Activated naive CD8-positive, alpha-beta T cell treated with anti-CD3 and anti-CD28 coated beads, Interleukin-2, amount 50 U/mL, for 24 hours (primary cell): Measurements from ENCODE around the gene SLC39A11.
"Not testable (repeated sequence)": the region's sequence is repeated elsewhere in the genome, so short reads cannot be mapped to it uniquely, and the experiment has no call there.

Source experiments
- ATAC-seq: fragments of 150-1000 bp; cut with Tn5 transposase; one replicate; pipeline ENCODE4 v1.10.0; 2021
- DNase-seq: peaks from one replicate; pipeline ENCODE4 v3.0.0; 2021
- H3K27ac Mint-ChIP-seq: one replicate; pipeline ENCODE4 v1.8.0; 2021; ENCODE audit warnings: mild to moderate bottlenecking, mixed read lengths
- H3K27me3 Mint-ChIP-seq: one replicate; pipeline ENCODE4 v1.8.0; 2021; ENCODE audit warnings: mixed read lengths
- H3K36me3 Mint-ChIP-seq: one replicate; pipeline ENCODE4 v1.8.0; 2021; ENCODE audit warnings: low read depth, mixed read lengths
- H3K4me1 Mint-ChIP-seq: one replicate; pipeline ENCODE4 v1.8.0; 2021; ENCODE audit warnings: mixed read lengths
- H3K4me3 Mint-ChIP-seq: one replicate; pipeline ENCODE4 v1.8.0; 2021; ENCODE audit warnings: mild to moderate bottlenecking, moderate library complexity, mixed read lengths
- H3K9me3 Mint-ChIP-seq: one replicate; pipeline ENCODE4 v1.8.0; 2021; ENCODE audit warnings: mixed read lengths

SLC39A11 gene

GRCh38 chr17:73092523-73093135 lies at the start of gene SLC39A11:
SLC39A11 (minus strand) TSS chr17:73092688; CDS start chr17:73088764, 3,924 bp downstream.
- Mint-ChIP-seq H3K27ac (peak within 1 kb of the TSS; percentile 98), H3K4me1 (peaks cover 17% of the 10 kb centered on the region)

GRCh38 chr17:73141411-73141810 lies 48.9 kb upstream of the SLC39A11 start:
- Mint-ChIP-seq H3K9me3 (peaks cover 29% of the 10 kb centered on the region), H3K27ac (no peak overlapping the region), H3K36me3 (peaks cover 10% of the 10 kb centered on the region), H3K4me1 (peaks cover 17% of the 10 kb centered on the region), H3K27me3 (no peaks in the 10 kb centered on the region), H3K4me3 (no peak overlapping the region)
- DNase-seq (no peak), ATAC-seq (no peak)

More at GRCh38 chr17:73092523-73093135, at the start of gene SLC39A11:
- DNase-seq: peak; percentile 91
- H3K4me3 Mint-ChIP-seq: peak within 1 kb of the TSS; percentile 97
- peaks cover 2% of the 10 kb centered on the region for H3K27me3 Mint-ChIP-seq
- H3K36me3 Mint-ChIP-seq: peaks cover under 1% of the 10 kb centered on the region
- peak; percentile 98 for ATAC-seq
- H3K9me3 Mint-ChIP-seq: no peaks in the 10 kb centered on the region

GRCh38 chr17:73140566-73140965 lies 48.1 kb upstream of the SLC39A11 start:
- no peak for ATAC-seq

GRCh38 chr17:73139296-73139695 lies 46.8 kb upstream of the SLC39A11 start:
- Mint-ChIP-seq H3K27ac (no peak overlapping the region), H3K4me1 (peaks cover 17% of the 10 kb centered on the region)

More at GRCh38 chr17:73140566-73140965, 48.1 kb upstream of the SLC39A11 start:
- DNase-seq: no peak
- H3K4me1 Mint-ChIP-seq: peaks cover 17% of the 10 kb centered on the region
- H3K27ac Mint-ChIP-seq: no peak overlapping the region
- H3K27me3 Mint-ChIP-seq: no peaks in the 10 kb centered on the region
- H3K36me3 Mint-ChIP-seq: peaks cover 10% of the 10 kb centered on the region
- no peak overlapping the region for H3K4me3 Mint-ChIP-seq
- peaks cover 24% of the 10 kb centered on the region for H3K9me3 Mint-ChIP-seq

GRCh38 chr17:73138541-73139138 lies 46.2 kb upstream of the SLC39A11 start:
- Mint-ChIP-seq H3K4me1 (peaks cover 12% of the 10 kb centered on the region), H3K36me3 (peaks cover 7% of the 10 kb centered on the region), H3K4me3 (no peak overlapping the region), H3K27me3 (no peaks in the 10 kb centered on the region), H3K9me3 (peaks cover 9% of the 10 kb centered on the region), H3K27ac (no peak overlapping the region)
- DNase-seq (no peak), ATAC-seq (no peak)

More at GRCh38 chr17:73139296-73139695, 46.8 kb upstream of the SLC39A11 start:
- H3K27me3 Mint-ChIP-seq: no peaks in the 10 kb centered on the region
- DNase-seq: no peak
- H3K9me3 Mint-ChIP-seq: peaks cover 14% of the 10 kb centered on the region
- H3K4me3 Mint-ChIP-seq: no peak overlapping the region
- ATAC-seq: no peak
- H3K36me3 Mint-ChIP-seq: peaks cover 10% of the 10 kb centered on the region

GRCh38 chr17:73137376-73137775 lies 44.9 kb upstream of the SLC39A11 start:
- no peaks in the 10 kb centered on the region for H3K27me3 Mint-ChIP-seq
- H3K4me1 Mint-ChIP-seq: no peaks in the 10 kb centered on the region
- H3K9me3 Mint-ChIP-seq: no peaks in the 10 kb centered on the region
- DNase-seq (no peak), ATAC-seq (no peak)
- no peak overlapping the region for H3K27ac Mint-ChIP-seq
- H3K4me3 Mint-ChIP-seq: no peak overlapping the region
- H3K36me3 Mint-ChIP-seq: no peaks in the 10 kb centered on the region

GRCh38 chr17:73135766-73136165 lies 43.3 kb upstream of the SLC39A11 start:
- Mint-ChIP-seq H3K27me3 (no peaks in the 10 kb centered on the region), H3K4me1 (no peaks in the 10 kb centered on the region), H3K9me3 (no peaks in the 10 kb centered on the region), H3K27ac (no peak overlapping the region), H3K36me3 (no peaks in the 10 kb centered on the region), H3K4me3 (no peak overlapping the region)
- DNase-seq: no peak
- no peak for ATAC-seq

GRCh38 chr17:73133911-73134649 lies 41.6 kb upstream of the SLC39A11 start:
- Mint-ChIP-seq H3K9me3 (no peaks in the 10 kb centered on the region), H3K36me3 (no peaks in the 10 kb centered on the region), H3K27ac (no peak overlapping the region), H3K4me3 (no peak overlapping the region), H3K4me1 (no peaks in the 10 kb centered on the region), H3K27me3 (no peaks in the 10 kb centered on the region)
- DNase-seq (no peak), ATAC-seq (no peak)

GRCh38 chr17:73132085-73132492 lies 39.6 kb upstream of the SLC39A11 start:
- H3K4me3 Mint-ChIP-seq: no peak overlapping the region
- no peaks in the 10 kb centered on the region for H3K4me1 Mint-ChIP-seq
- no peak for ATAC-seq
- H3K27me3 Mint-ChIP-seq: no peaks in the 10 kb centered on the region
- DNase-seq: no peak
- no peaks in the 10 kb centered on the region for H3K36me3 Mint-ChIP-seq
- no peak overlapping the region for H3K27ac Mint-ChIP-seq
- H3K9me3 Mint-ChIP-seq: no peaks in the 10 kb centered on the region

- H3K9me3 Mint-ChIP-seq, DNase-seq, H3K4me1 Mint-ChIP-seq, H3K27me3 Mint-ChIP-seq, H3K27ac Mint-ChIP-seq, H3K4me3 Mint-ChIP-seq, ATAC-seq, H3K36me3 Mint-ChIP-seq: not testable (repeated sequence)
Measured at GRCh38 chr17:73131439-73131838, 39.0 kb upstream of the SLC39A11 start.

GRCh38 chr17:73130977-73131376 lies 38.5 kb upstream of the SLC39A11 start:
- Mint-ChIP-seq H3K9me3 (no peaks in the 10 kb centered on the region), H3K4me1 (no peaks in the 10 kb centered on the region), H3K27ac (no peak overlapping the region), H3K36me3 (no peaks in the 10 kb centered on the region), H3K4me3 (no peak overlapping the region), H3K27me3 (no peaks in the 10 kb centered on the region)
- ATAC-seq (no peak), DNase-seq (no peak)

GRCh38 chr17:73128496-73128895 lies 36.0 kb upstream of the SLC39A11 start:
- no peaks in the 10 kb centered on the region for H3K36me3 Mint-ChIP-seq
- no peak overlapping the region for H3K4me3 Mint-ChIP-seq
- DNase-seq (no peak), ATAC-seq (no peak)
- no peaks in the 10 kb centered on the region for H3K27me3 Mint-ChIP-seq
- no peaks in the 10 kb centered on the region for H3K4me1 Mint-ChIP-seq
- H3K9me3 Mint-ChIP-seq: no peaks in the 10 kb centered on the region
- no peak overlapping the region for H3K27ac Mint-ChIP-seq

- Mint-ChIP-seq H3K4me1 (no peaks in the 10 kb centered on the region), H3K27me3 (no peaks in the 10 kb centered on the region), H3K36me3 (no peaks in the 10 kb centered on the region), H3K27ac (no peak overlapping the region), H3K4me3 (no peak overlapping the region), H3K9me3 (no peaks in the 10 kb centered on the region)
- ATAC-seq (no peak), DNase-seq (no peak)
Measured at GRCh38 chr17:73126716-73127473, 34.4 kb upstream of the SLC39A11 start.

GRCh38 chr17:73123606-73124320 lies 31.3 kb upstream of the SLC39A11 start:
- DNase-seq: no peak
- Mint-ChIP-seq H3K4me1 (no peaks in the 10 kb centered on the region), H3K4me3 (no peak overlapping the region), H3K36me3 (no peaks in the 10 kb centered on the region), H3K27me3 (no peaks in the 10 kb centered on the region), H3K27ac (no peak overlapping the region), H3K9me3 (no peaks in the 10 kb centered on the region)
- no peak for ATAC-seq
